ENCODE data around the gene ZNF526.

DNA sequence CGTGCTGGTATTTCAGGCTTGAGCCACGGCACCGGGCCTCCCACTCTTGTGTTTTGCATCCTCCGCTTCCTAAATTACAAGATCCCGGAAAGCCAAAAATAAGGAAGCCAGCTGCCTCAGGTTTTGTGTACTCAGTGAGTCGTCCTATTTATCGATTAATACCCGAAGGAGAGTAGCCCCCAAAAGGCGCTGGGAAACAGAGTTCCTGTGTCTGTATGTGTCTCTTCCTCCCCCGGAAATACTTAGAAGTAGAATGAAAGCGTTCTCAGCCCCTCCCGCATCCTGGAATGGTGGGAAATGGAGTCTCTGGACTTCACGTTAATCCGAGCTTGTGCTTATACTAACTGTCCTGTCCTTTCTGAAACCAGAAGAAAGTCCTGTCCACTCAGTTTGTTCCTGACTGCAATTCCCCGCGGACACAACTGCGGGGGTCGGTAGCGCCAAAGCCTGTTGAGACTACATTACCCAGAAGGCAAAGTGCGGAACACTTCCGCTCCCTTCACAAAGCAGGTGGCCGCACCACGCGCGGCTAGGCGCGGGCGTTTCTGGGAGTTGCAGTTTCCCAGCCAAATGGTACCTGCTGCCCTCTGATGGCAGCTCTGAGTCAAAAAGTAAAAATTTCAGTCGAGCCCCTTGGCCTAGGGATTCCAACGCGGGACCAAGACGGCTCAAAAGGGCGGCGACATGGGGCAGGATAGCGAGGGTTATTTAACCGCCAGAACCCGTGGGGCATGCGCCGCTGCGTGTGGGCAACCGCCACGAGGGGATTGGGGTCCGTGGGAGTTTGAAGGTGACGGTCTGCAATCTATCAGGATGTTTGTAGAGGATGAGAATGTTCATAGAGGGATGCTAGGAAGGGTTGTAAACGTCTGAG is 24.5 kb downstream of the ZNF526 start:
- no peak for TF ChIP-seq POLR2A (IDR thresholded peaks at IDR 0.05; ENCODE audit: extremely low read depth, insufficient read length)
- peak; percentile 58 for TF ChIP-seq CTCF (IDR thresholded peaks at IDR 0.05; ENCODE audit: low read depth, low read length)

Data from NB4 (cell line).